ES-I3 (cell line): ENCODE measurements around the gene PRKG1.
"Not testable (repeated sequence)": the region's sequence is repeated elsewhere in the genome, so short reads cannot be mapped to it uniquely, and the experiment has no call there.

Experiments
- H3K36me3 ChIP-seq: 2 replicates; pipeline ENCODE4 v1.6.1; 2013; ENCODE audit warnings: mild to moderate bottlenecking, low read length, control low read depth, moderate library complexity; ENCODE audit not compliant: insufficient read depth
- H3K4me1 ChIP-seq: 2 replicates; pipeline ENCODE4 v1.6.1; 2013; ENCODE audit warnings: mild to moderate bottlenecking, control low read depth, low read length; ENCODE audit not compliant: insufficient read depth
- H3K9ac ChIP-seq: 2 replicates; pipeline ENCODE4 v1.6.1; 2013; ENCODE audit warnings: low read depth, mild to moderate bottlenecking, low read length, moderate library complexity
- H3K9me3 ChIP-seq: 2 replicates; pipeline ENCODE4 v1.6.1; 2013; ENCODE audit warnings: mild to moderate bottlenecking, low read length, moderate library complexity; ENCODE audit not compliant: control insufficient read depth, insufficient read depth

The PRKG1 gene

DNA sequence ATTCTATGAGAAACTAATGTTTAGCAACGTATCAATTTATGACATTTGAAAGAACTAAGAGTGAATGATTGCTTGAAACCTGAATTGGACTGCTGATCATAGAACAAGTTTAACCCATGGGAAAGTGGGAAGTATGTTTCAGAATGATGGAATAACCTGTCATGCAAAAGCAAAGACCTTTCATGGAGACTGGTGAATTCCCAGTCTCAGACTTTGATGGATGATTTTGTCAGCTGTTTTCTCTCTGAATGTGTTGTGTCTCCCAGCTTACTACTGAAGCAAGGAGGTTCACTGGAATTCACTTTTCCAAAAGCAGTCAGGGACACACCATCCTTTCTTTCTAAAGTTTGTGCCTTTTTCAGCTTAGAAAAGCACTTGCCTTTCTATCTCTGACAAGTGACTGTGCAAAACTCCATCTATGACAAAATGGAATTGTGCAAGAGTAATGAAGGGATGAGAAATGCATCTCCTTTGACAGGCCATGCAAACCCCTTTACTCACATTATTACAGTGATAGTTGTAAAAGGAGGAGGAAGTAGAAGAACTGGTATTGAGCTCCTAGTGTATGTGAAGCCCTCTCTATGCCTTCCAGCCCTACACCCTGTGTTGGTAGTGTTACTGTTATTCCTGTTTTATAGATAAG lies 176.1 kb downstream of the PRKG1 start:
- Histone ChIP-seq H3K9ac (no peak overlapping the region), H3K36me3 (no peaks in the 10 kb centered on the region), H3K4me1 (peaks cover 14% of the 10 kb centered on the region; the same call in 1 of the 2 replicates), H3K9me3 (no peaks in the 10 kb centered on the region)

DNA sequence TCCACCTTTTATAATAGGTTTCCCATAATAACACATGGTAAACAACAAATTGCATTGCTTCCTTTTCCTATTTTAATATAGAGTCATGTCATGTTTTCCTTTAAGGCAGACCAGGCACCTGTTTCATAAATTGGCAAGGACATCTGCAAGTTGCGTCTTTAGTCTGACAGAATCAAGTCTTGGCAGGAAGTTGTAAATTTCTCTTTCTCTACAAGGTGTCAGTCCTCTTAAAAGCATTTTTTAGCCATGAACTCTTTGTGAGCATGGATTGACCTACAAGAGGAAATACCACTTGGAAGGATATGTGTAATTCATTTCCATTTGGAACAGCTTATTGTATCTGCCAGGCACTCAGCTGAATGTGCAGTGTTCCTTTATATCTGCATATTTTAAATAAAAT lies 176.8 kb downstream of the PRKG1 start:
- H3K9ac ChIP-seq: no peak overlapping the region
- no peaks in the 10 kb centered on the region for H3K36me3 ChIP-seq
- peaks cover 14% of the 10 kb centered on the region; the same call in 1 of the 2 replicates for H3K4me1 ChIP-seq
- H3K9me3 ChIP-seq: no peaks in the 10 kb centered on the region

DNA sequence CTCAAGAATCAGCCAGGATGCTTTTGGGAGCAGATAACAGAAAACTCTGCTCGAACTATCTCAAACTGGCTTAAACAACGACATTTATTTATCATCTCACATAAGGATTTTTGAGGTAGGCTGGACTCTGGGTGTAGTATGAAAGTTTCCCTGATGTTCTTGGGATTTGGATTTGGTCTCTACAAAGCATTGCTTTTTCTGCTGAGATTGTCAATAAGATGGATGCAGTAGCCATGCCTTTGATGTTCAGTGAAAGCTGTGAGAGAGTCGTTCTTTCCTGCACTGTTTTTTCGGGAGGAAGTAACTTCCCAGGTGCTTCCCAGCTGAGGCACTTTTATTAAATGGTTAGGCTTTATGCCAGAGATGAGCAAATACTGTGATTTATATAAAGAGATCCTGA lies 181.1 kb downstream of the PRKG1 start:
- no peaks in the 10 kb centered on the region for H3K36me3 ChIP-seq
- H3K9ac ChIP-seq: no peak overlapping the region
- no peaks in the 10 kb centered on the region for H3K9me3 ChIP-seq
- peaks cover 18% of the 10 kb centered on the region; the same call in 1 of the 2 replicates for H3K4me1 ChIP-seq

DNA sequence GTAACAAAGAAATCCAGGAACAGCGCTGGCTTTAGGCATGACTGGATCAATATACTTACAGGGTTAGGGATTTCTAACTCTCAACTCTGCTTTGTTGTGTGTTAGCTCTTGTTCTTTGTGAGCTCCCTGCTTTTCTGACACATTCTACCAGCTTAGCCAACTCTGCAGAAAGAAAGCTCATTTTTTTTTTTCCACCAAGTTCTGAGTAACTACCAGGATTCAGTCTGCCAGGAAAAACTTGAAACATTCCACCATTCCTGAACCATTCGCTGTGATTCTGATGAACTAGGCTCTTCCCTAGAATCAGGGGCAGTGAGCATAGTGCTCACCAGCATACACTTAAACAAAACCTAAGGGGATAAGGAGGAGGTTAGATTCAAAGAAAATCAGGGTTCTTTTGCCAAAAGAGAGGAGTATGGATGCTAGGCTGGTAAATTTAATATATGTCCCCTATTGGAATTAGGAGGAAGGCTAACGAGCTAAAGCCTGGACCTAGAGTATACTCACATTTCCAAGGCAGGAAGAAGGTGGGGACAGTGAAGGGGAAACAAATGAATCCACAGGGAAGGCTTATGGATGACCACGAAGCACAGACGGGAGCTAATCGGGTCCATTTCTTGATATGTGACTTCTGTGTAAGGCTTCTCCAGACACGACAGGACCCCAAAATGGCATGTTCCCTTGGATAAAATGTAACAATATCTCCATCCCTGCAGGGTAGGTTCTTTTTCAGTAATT lies 183.4 kb downstream of the PRKG1 start:
- Histone ChIP-seq H3K9me3 (no peaks in the 10 kb centered on the region), H3K9ac (no peak overlapping the region), H3K36me3 (no peaks in the 10 kb centered on the region), H3K4me1 (peaks cover 9% of the 10 kb centered on the region; the same call in 1 of the 2 replicates)

DNA sequence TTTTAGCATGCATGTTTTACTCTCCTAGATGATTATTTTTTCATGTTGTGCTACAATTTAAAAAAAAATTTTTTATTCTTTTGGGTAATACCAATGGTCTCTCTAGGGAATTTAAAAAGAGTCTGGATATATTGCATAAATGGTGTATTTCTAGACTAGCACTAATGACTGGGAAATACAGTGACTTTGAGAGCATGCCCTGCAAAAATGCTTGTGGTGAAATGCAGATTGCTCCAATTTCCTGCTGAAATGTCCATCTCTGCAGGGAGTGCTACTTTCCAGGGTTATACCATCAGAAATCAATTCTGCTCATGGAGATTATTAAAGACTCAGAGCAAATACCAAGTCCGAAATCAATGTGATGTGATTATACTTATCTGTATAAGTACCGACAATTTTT lies 186.1 kb downstream of the PRKG1 start:
- Histone ChIP-seq H3K9me3 (no peaks in the 10 kb centered on the region), H3K9ac (no peak overlapping the region), H3K4me1 (peaks cover 6% of the 10 kb centered on the region; the same call in 1 of the 2 replicates)

DNA sequence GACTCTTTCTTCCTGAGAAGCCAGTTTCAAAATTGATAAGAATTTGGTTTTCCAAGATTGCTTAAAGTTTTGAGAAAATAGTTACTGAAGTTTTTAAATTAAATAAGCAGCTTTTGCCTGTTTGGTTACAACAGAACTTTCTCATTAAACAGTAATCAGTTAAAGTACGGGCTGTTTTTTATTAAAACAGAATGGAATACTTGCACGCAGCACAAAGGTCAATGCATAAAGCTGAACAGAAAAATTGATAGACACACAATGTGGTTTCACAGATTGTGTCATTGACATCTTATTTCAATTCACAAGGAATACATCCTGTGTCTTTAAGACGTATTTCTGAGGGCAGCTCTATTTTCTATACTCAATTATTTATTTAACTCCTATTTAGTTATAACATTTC lies 192.2 kb downstream of the PRKG1 start:
- Histone ChIP-seq H3K9me3 (no peaks in the 10 kb centered on the region), H3K9ac (no peak overlapping the region), H3K36me3 (no peaks in the 10 kb centered on the region), H3K4me1 (no peaks in the 10 kb centered on the region; the same call in 1 of the 2 replicates)

More for the DNA sequence above, 186.1 kb downstream of the PRKG1 start:
- no peaks in the 10 kb centered on the region for H3K36me3 ChIP-seq

DNA sequence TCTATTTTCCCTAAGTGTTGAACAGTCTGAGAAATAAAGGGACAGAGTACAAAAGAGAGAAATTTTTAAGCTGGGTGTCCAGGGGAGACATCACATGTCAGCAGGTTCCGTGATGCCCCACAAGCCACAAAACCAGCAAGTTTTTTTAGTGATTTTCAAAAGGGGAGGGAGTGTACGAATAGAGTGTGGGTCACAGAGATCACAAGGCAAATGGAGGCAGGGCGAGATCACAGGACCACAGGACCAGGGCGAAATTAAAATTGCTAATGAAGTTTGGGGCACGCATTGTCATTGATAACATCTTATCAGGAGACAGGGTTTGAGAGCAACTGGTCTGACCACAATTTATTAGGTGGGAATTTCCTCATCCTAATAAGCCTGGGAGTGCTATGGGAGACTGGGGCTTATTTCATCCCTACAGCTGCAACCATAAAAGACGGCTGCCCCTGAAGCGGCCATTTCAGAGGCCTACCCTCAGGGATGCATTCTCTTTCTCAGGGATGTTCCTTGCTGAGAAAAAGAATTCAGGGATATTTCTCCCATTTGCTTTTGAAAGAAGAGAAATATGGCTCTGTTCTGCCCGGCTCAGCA lies 193.8 kb downstream of the PRKG1 start:
- not testable (repeated sequence) for H3K4me1 ChIP-seq, H3K9me3 ChIP-seq

DNA sequence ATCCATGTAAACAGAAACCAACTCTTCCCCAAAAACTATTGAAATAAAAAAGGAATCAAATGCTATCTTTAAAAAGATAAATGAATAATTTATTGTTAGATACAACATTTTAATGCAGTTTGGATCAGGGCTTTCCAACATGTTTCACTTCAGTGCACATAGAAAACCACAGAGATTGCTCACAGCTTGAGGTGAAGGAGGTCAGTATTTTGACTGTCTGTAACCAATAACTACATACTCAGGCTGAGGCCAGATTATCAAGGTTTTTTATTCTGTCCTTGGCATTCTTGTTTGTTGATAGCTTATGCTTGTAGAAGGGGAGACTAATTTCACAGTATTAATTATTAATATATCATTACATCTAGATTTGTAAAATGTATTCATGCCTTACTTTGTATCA lies 195.5 kb downstream of the PRKG1 start:
- no peaks in the 10 kb centered on the region; the same call in 1 of the 2 replicates for H3K4me1 ChIP-seq
- H3K36me3 ChIP-seq: no peaks in the 10 kb centered on the region

More for the DNA sequence above, 193.8 kb downstream of the PRKG1 start:
- not testable (repeated sequence) for H3K36me3 ChIP-seq, H3K9ac ChIP-seq

DNA sequence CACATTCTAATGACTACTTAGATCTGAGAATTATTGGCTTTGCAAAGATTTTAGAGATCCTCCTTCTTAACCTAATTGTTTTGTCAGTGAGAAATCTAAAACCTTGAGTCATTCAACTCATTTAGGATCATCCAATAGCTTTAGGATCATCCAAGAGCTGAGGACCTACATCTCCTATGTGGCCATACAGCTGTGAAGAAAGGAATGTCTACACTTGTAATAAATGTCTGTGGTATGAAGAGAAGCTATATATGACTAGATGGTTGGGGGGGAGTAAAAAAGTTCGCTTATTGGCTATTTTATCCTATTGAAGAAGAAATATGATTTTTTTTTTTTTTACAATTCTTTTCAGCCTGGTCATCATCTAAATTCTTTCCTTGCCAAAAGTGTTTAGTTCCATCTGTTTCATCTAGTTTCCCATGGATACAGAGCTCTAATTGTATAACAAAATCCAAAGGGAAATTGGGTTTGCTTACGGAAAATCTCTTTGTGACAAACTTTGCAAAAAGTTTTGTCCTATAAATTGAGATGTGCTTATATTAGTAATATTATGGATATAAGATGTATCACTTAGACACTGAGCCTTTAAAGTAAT lies 196.7 kb downstream of the PRKG1 start:
- Histone ChIP-seq H3K9me3 (no peaks in the 10 kb centered on the region), H3K9ac (no peak overlapping the region), H3K36me3 (no peaks in the 10 kb centered on the region), H3K4me1 (no peaks in the 10 kb centered on the region; the same call in 1 of the 2 replicates)

More for the DNA sequence above, 195.5 kb downstream of the PRKG1 start:
- no peaks in the 10 kb centered on the region for H3K9me3 ChIP-seq
- H3K9ac ChIP-seq: no peak overlapping the region

DNA sequence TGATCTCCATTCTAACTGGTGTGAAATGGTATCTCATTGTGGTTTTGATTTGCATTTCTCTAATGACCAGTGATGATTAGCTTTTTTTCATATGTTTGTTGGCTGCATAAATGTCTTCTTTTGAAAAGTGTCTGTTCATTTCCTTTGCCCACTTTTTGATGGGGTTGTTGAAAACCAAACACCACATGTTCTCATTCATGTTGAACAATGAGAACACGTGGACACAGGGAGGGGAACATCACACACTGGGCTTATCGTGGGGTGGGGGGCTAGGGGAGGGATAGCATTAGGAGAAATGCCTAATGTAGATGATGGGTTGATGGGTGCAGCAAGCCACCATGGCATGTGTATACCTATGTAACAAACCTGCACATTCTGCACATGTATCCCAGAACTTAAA lies 197.8 kb downstream of the PRKG1 start:
- H3K36me3 ChIP-seq, H3K9ac ChIP-seq, H3K9me3 ChIP-seq, H3K4me1 ChIP-seq: not testable (repeated sequence)

DNA sequence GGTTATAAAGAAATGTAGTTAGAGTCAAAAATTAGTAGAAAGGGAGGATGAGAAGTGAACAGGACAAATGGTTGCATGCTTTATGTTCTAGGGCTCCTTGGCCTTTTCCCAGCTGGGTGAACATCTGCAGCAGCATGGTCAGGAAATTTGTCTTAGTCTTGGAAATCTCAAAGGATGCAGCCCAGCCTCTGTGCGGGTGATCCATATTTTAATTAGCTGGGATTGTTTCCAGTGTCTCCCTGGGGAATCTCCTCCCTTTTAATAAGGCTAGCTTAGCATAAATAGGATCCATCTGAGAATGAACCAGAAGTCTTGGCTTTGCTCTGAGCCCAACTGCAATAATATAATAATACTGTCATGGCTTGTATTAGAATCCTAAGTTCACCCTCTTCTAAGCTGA lies 198.3 kb downstream of the PRKG1 start:
- H3K4me1 ChIP-seq: no peaks in the 10 kb centered on the region; the same call in 1 of the 2 replicates
- H3K9me3 ChIP-seq: no peaks in the 10 kb centered on the region
- no peaks in the 10 kb centered on the region for H3K36me3 ChIP-seq
- H3K9ac ChIP-seq: no peak overlapping the region

DNA sequence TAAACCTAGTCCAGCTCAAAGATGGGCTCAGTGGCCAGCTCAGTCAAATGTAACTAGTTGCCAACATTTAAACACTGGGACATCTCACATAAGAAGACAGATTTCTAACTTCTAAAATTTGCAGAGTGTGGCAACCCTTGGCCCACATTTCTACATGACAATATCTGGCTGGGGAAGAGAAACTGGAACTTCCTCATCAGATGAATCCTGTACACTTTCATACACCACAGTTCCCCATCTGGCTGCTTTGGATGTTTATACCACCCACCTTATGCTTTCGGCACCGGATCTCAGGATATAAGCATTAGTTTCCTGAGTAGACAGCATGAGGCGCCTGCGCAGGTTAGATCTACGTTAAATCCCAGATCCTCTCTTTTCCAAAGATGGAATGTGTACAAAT lies 199.3 kb downstream of the PRKG1 start:
- no peaks in the 10 kb centered on the region for H3K9me3 ChIP-seq
- H3K36me3 ChIP-seq: no peaks in the 10 kb centered on the region
- H3K4me1 ChIP-seq: no peaks in the 10 kb centered on the region; the same call in 1 of the 2 replicates
- H3K9ac ChIP-seq: no peak overlapping the region

DNA sequence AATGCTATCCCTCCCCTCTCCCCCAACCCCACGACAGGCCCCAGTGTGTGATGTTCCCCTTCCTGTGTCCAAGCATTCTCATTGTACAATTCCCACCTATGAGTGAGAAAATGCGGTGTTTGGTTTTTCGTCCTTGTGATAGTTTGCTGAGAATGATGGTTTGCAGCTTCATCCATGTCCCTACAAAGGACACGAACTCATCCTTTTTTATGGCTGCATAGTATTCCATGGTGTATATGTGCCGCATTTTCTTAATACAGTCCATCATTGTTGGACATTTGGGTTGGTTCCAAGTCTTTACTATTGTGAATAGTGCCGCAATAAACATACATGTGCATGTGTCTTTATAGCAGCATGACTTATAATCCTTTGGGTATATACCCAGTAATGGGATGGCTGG lies 201.8 kb downstream of the PRKG1 start:
- not testable (repeated sequence) for H3K36me3 ChIP-seq, H3K9me3 ChIP-seq, H3K4me1 ChIP-seq, H3K9ac ChIP-seq

DNA sequence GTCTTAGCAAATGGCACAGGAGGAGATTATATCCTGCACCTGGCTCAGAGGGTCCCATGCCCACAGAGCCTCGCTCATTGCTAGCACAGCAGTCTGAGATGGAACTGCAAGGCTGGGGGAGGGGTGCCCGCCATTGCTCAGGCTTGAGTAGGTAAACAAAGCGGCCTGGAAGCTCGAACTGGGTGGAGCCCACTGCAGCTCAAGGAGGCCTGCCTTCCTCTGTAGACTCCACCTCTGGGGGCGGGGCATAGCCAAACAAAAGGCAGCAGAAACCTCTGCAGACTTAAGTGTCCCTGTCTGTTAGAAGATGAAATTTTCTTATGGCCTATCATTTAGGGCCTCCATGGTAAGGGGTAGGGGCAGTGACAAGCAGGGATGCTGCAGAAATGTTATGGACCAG lies 207.1 kb downstream of the PRKG1 start:
- H3K9ac ChIP-seq, H3K4me1 ChIP-seq, H3K36me3 ChIP-seq: not testable (repeated sequence)

More for the DNA sequence above, 207.1 kb downstream of the PRKG1 start:
- not testable (repeated sequence) for H3K9me3 ChIP-seq
